ENCODE measurements around the gene PRR20D.

DNA sequence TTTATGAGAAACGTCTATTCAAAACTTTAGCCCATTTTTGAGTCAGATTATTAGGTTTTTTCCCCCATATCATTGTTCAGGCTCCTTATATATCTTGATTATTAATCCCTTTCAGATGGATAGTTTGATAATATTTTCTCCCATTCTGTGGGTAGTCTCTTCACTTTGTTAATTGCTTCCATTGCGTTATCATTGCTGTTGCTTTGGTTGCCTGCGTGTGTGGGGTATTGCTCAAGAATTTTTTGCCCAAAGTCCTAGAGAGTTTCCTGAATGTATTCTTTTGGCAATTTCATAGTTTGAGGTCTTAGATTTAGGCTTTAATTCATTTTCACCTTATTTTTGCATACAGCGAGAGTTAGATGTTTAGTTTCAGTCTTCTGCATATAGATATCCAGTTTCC is 45.5 kb upstream of the PRR20D start:
- TF ChIP-seq, protein P1, sequence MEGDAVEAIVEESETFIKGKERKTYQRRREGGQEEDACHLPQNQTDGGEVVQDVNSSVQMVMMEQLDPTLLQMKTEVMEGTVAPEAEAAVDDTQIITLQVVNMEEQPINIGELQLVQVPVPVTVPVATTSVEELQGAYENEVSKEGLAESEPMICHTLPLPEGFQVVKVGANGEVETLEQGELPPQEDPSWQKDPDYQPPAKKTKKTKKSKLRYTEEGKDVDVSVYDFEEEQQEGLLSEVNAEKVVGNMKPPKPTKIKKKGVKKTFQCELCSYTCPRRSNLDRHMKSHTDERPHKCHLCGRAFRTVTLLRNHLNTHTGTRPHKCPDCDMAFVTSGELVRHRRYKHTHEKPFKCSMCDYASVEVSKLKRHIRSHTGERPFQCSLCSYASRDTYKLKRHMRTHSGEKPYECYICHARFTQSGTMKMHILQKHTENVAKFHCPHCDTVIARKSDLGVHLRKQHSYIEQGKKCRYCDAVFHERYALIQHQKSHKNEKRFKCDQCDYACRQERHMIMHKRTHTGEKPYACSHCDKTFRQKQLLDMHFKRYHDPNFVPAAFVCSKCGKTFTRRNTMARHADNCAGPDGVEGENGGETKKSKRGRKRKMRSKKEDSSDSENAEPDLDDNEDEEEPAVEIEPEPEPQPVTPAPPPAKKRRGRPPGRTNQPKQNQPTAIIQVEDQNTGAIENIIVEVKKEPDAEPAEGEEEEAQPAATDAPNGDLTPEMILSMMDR (IDR thresholded peaks at IDR 0.05) = no peak
- no peak for TF ChIP-seq POLR2A (IDR thresholded peaks at IDR 0.05)

Measured in esophagus squamous epithelium (tissue), 4 donors.